PFSK-1 (cell line): Measurements from ENCODE around the gene PRSS58.

ENCODE experiments used
- POLR2AphosphoS5 ChIP-seq: IDR thresholded peaks from 2 replicates; pipeline ENCODE4 v1.6.1; 2012; ENCODE audit warnings: low read depth, mild to moderate bottlenecking, control low read depth, low read length, moderate library complexity
- TAF1 ChIP-seq: IDR thresholded peaks from 2 replicates; pipeline ENCODE4 v1.6.1; 2012; ENCODE audit warnings: low read length, control low read depth, borderline replicate concordance; ENCODE audit not compliant: insufficient read depth

DNA sequence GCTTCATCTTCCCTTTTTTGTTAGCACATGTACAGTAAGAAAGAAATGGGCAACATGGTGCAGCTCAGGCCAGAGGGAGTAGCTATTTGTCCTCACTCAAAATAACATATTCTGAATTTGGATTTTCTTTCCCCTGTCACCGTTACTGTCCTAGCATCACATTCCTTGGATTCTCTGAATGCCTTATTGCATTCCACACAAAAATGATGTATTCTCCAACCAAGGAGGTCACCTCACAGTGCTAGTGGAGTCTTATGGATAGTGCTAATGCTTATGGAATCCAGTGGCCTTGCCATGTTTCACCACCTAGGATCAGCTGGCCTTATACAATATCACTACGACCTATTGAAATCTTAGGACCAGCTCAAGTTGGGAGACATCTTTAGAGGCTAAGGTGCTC, 7.2 kb downstream of the PRSS58 start:
- TF ChIP-seq TAF1 (no peak), POLR2AphosphoS5 (no peak)
